ENCODE results near the gene C1QTNF12.

- TF ChIP-seq POLR2AphosphoS5 (IDR thresholded peaks at IDR 0.05; ENCODE audit: insufficient read depth, low read depth, low read length) (no peak), POLR2A (IDR thresholded peaks at IDR 0.05; ENCODE audit: low read depth, low read length) (no peak), CTCF (IDR thresholded peaks at IDR 0.05; ENCODE audit: extremely low read depth in 1 of 2, insufficient read depth in 1 of 2, low read depth in 1 of 2, low read length in 2 of 2) (no peak)
Measured at GRCh38 chr1:1270813-1271212, 24.3 kb upstream of the C1QTNF12 start.
